ENCODE data around the gene NDC1.

Gene NDC1

GRCh38 chr1:53868565-53868964 lies 30.5 kb upstream of the NDC1 start:
- TF ChIP-seq CTCF (IDR thresholded peaks at IDR 0.05; ENCODE audit: low read depth, low read length), result no peak
- H3K4me3 ChIP-seq (ENCODE audit: low read depth, low read length), result no peak overlapping the region

GRCh38 chr1:53862507-53862906 lies 24.4 kb upstream of the NDC1 start:
- no peak for TF ChIP-seq CTCF (IDR thresholded peaks at IDR 0.05; ENCODE audit: low read depth, low read length)
- H3K4me3 ChIP-seq (ENCODE audit: low read depth, low read length), result no peak overlapping the region

GRCh38 chr1:53860967-53861411 lies 22.9 kb upstream of the NDC1 start:
- TF ChIP-seq CTCF (IDR thresholded peaks at IDR 0.05; ENCODE audit: low read depth, low read length), result peak; percentile 76
- H3K4me3 ChIP-seq (ENCODE audit: low read depth, low read length), result no peak overlapping the region

GRCh38 chr1:53851571-53852285 lies 13.6 kb upstream of the NDC1 start:
- H3K4me3 ChIP-seq (ENCODE audit: low read depth, low read length), result no peak overlapping the region
- no peak for TF ChIP-seq CTCF (IDR thresholded peaks at IDR 0.05; ENCODE audit: low read depth, low read length)

GRCh38 chr1:53850082-53850673 lies 12.1 kb upstream of the NDC1 start:
- H3K4me3 ChIP-seq (ENCODE audit: low read depth, low read length), result no peak overlapping the region
- TF ChIP-seq CTCF (IDR thresholded peaks at IDR 0.05; ENCODE audit: low read depth, low read length), result no peak

- no peak overlapping the region for H3K4me3 ChIP-seq (ENCODE audit: low read depth, low read length)
- TF ChIP-seq CTCF (IDR thresholded peaks at IDR 0.05; ENCODE audit: low read depth, low read length), result no peak
Measured at GRCh38 chr1:53847980-53848379, 9.9 kb upstream of the NDC1 start.

GRCh38 chr1:53842347-53842746 lies 4.3 kb upstream of the NDC1 start:
- no peak for TF ChIP-seq CTCF (IDR thresholded peaks at IDR 0.05; ENCODE audit: low read depth, low read length)
- H3K4me3 ChIP-seq (ENCODE audit: low read depth, low read length), result no peak overlapping the region
